GM13977 (cell line): ENCODE results near the gene MEX3D.

ENCODE experiments used
- DNase-seq: peaks from one replicate; pipeline ENCODE4 v3.0.0; 2012; ENCODE audit warnings: low spot score
- in situ Hi-C: fragments of 300-500 bp; cut with MboI; formaldehyde crosslinking; loops from one replicate; pipeline ENCODE4 v1.12.0; 2022; ENCODE audit warnings: low sequenced_read_pairs, low pct_unique_long_range_greater_than_20kb, mixed read lengths, inconsistent platforms; ENCODE audit not compliant: unreplicated experiment
- TF ChIP-seq, protein P1 (sequence below): IDR thresholded peaks from 2 replicates; pipeline ENCODE4 v1.5.1; 2012; ENCODE audit warnings: mild to moderate bottlenecking, control low read depth; ENCODE audit not compliant: insufficient read depth; ENCODE audit errors: extremely low read depth, missing control alignments

The MEX3D gene

DNA sequence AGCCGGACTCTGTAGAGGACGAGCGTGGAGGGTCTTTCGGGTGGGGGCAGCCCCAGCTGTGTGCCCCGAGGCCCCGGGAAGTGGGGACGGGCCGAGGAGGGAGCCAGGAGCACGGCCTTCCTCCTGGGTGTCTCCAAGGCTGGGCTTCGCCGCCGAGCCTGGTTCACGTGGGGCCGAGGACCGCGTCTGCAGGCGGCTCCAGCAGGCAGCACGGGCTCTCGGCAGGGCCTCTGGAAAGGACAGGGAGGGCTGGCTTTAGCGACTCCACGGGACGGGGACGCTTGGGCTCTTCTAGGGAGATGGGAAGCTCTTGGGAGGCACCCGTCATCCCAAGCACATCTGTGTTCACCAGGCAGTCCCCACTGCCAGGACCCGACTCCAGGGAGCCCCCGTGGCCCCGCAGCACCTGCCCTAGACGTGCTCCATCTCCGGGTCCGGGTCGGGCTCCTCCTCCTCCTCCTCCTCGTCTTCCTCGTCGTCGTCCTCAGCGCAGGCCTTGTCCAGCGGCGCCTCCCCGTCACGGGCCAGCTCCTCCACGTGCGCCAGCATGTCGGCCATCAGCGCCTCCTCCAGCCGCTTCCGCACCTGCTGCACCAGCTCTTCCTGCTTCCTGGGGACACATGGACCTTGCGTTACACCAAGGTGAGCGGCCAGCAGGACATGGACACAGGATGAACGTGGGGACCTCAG, 9.9 kb upstream of the MEX3D start:
- no peak for DNase-seq
- in situ Hi-C loops, result no loop called here
- TF ChIP-seq, protein P1, sequence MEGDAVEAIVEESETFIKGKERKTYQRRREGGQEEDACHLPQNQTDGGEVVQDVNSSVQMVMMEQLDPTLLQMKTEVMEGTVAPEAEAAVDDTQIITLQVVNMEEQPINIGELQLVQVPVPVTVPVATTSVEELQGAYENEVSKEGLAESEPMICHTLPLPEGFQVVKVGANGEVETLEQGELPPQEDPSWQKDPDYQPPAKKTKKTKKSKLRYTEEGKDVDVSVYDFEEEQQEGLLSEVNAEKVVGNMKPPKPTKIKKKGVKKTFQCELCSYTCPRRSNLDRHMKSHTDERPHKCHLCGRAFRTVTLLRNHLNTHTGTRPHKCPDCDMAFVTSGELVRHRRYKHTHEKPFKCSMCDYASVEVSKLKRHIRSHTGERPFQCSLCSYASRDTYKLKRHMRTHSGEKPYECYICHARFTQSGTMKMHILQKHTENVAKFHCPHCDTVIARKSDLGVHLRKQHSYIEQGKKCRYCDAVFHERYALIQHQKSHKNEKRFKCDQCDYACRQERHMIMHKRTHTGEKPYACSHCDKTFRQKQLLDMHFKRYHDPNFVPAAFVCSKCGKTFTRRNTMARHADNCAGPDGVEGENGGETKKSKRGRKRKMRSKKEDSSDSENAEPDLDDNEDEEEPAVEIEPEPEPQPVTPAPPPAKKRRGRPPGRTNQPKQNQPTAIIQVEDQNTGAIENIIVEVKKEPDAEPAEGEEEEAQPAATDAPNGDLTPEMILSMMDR, result no peak

DNA sequence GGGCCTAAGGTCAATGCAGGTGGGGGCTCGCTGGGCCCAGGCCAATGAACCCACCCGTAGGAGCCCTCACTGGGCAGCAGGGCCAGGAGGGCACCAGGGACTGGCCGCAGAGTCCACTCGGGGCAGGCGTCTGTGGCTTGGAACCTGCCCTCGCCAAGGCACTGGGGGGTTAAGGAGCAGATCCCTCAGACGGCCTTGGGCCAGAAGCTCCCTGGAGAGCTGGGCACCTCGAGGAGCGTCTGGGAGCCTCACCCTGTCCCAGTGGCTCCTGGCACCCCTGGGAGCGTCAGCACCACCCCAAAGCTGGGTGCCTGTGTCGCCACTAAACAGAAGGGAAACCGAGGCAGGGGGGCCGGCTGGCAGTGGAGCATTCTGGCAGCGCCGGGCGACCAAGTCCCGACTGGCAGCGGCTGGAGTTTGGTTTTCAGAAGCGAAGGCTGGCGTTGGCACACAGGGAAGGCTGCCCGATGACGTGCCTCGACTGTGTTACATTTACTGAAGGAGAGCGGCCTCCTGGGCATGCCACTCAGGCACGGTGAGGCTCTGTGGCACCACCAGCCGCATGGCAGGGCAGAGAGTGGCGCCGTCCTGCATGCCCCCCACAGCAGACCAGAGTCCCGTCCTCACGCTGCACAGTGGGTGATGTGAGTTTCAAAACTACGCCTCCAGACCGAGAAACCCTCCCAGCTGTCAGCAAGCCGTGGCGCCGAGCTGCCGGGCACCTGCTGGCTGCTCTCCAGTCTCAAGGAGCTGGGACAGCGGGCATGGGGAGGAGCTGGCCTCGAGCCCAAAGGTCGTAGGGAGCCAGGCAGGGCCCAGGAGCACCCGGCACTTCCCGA, 9.2 kb upstream of the MEX3D start:
- in situ Hi-C loops, result no loop called here
- no peak for DNase-seq
- TF ChIP-seq, protein P1, result no peak

DNA sequence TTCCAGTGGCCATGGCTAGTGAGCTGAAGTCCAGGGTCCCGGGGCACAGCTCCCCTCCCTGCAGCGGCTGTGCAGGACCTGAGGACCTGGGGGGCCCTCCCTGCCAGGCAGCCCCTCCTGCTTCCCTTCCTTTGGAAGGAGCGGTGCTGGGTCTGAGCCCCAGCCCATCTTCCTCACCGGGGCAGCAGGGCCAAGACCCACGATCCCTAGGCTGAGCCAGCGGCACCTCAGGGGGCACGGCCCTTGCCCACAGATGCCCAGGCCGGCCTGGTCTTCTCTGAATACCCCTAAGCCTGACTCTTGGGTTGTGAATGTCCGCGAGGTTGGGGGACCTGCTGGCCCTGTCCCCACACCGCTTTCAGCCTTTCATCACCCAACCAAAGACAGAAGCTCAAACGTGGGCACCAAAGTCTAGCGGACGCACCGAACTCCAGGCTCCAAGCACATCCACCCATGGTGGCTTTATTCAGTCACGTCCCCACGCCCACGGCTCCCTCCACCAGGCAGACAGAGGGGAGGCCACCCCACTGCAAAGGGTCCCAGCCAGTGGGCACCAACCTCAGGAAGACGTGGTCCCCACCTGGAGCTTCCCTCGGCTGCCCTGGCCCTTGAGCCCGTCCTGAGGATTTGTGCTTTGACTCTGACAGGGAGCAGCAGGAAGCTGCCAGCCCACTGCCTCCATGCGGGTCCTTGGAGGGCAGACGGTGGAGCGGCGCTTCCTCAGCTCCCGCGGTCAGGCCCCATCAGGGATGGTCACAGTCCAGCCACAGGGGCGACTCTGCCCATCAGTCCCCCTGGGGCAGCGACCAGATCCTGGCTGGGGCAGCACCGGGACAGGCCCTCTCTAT, 8.3 kb upstream of the MEX3D start:
- TF ChIP-seq, protein P1, result no peak
- in situ Hi-C loops, result no loop called here
- no peak for DNase-seq

DNA sequence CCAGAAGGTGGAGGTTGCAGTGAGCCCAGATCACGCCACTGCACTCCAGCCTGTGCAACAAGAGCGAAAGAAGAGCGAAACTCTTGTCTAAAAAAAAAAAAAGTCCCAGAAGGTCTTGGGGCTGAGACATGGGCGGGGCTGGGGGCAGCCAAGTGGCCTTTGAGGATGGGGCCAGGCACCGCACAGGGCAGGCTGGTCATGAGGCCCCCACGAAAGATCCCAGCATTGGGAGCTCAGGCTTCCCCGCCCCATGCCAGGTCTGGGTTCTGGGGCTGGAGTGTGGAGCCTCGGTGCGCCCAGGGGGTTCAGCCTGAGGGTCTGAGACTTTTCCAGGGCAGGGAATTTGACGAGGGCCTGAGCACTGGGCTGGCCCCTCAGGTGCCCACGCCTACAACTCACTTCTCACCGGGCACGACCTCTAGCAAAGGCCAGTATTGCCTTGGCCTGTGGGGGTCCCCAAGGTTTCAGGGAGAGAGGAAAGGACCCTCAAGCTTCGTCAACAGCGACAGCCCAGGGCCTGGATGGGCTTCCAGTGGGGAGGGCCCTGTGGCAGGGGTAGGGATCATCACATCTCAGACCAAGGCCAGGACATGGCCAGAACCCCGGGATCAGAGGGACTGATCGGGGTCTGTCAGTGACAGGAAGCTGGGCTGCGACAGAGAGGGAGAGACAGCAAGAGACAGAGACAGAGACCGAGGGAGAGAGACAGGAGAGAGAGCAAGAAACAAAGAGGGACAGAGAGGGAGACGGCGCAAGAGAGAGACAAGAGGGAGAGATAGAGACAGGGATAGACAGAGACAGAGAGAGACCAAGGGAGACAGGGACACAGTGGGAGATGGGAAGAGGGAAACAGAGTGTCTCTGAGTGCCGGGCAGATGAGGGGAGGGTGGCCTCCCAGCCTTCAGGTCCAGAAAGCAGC, 7.5 kb upstream of the MEX3D start:
- TF ChIP-seq, protein P1, result no peak
- no peak for DNase-seq
- in situ Hi-C loops, result no loop called here

DNA sequence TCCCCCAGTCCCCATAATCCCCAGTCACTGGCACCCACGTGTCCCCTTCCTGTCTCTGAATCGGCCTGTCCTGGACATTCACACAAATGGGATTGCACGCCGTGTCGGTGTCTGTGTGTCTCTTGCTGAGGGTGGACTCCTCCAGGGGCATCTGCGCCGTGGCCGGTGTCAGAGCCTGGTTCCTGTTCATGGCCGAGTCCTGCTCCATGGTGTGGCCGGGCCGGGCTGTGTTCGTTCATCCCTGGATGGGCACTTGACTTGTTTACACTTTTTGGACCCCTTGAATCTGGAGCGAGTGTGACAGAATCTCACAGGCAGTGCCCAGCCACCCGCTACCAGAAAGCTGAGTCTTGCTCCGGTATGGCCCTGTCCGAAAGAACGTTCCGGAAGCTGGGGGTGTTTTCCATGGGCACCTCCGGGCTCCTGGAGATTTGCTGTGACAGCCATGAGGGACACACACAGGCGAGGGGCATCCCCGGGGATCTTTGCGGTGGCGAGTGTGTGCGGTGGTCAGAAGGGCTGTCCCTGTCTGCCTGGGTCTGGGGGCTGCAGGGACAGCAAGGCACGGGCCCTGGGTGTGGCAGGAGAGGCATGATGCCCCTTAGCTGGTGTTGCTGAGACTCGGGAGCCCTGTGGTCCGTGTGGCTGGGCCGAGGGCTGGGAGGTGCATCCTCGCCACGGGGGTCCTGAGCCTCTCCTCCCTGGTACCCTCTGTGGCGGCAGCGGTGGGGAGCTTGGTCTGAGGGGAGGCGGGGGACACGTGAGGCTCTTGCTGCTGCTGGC, 6.4 kb upstream of the MEX3D start:
- no peak for DNase-seq
- in situ Hi-C loops, result no loop called here
- TF ChIP-seq, protein P1, result no peak
